GM19035 (cell line): ENCODE measurements around the gene GOLGA2.
"Not testable (repeated sequence)": the region's sequence is repeated elsewhere in the genome, so short reads cannot be mapped to it uniquely, and the experiment has no call there.

Experiments used
- ATAC-seq: cut with Tn5 transposase; IDR thresholded peaks from one replicate; pipeline ENCODE4 v1.9.1; 2021; ENCODE audit not compliant: unreplicated experiment

GOLGA2 gene

DNA sequence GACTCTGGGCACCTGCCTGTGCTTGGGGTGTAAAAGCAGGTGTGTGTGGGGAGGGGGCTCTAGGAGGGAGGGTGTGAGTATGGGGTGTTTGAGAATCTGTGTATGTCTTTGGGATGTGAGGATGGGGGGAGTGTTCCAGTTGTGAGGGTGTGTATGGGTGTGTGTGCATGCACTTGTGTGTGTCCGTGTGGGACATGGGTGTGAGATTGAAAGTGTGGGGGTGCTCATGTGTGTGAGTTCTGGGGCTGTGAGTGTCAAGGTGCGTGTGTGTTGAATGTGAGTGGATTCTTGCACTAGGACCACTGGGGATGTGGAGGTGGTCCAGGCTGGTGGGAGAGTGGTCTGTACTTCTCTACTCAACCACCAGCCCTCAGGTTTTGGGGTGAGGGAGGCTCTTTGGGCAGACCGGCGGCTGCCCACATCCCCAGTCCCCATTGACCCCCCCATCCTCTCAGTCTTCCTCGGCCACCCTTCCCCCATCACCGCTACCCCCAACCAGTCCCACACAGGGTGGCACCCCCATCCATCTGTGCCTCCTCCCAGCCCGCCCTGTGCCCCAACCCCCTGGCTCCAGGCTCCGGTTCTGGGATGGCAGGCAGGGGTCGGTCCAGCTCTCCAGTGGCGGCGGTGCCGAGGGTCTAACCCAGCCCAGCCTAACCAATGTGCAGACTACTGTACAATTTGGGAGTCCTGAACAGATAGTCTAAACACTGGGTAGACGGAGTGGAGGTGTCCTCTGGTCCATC, 31.5 kb downstream of the GOLGA2 start:
- no peak for ATAC-seq

DNA sequence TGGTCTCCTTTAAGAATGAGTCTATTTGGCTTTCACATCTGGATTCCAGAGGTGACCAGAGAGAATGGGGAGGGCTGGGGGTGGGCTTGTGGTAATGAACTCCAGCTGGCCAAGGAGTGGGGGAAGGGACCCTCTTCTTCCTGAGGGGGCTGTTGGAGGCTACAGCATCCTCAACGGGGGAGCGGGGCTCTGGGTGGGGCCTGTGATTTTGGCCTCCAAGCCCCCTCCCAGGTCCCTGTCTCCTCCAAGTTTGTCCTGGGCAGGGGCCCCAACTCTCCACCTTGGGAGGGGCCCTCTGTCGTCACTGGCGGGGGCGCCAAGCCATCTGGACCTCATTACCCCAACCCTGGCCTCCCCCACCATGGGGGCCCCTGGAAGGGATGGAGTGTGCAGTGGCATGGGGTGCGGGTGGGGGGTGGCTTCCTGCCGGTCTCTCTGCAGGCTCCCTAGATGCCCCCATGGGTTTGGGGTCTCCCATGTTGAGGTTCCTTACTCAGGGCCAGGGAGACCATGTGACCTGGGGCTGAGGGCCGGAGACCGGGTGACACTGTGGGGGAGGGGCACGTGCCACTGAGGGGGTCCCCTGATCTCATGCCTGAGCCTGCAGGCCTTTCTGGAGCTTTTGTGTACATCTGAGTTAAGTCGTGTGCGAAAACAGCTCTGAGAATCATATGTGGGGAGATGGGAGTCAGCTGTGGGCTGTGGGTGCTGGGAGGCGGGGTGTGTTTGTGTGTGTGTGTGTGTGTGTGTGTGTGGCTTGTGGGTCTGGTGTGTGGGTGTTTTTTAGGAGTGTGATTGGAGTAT, 32.4 kb downstream of the GOLGA2 start:
- ATAC-seq, result no peak

DNA sequence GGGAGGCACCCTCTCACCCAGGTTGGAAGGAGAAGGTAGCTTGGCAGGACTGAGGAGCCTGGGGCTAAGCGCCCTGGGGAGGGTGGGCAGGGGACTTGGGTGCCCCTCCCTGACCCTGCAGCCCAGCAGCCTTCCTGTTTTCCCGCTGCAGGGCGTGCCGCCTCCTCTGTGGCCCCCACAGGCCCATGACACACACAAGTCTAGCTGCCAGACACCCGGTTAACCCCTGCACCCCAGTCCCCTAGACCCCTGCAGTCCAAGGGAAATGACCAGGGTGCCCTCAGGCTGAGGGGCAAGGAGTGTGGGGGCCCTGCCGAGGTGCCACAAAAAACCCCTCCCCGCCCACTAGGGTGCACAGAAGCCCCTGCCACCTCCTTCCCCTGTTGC, 33.0 kb downstream of the GOLGA2 start:
- no peak for ATAC-seq

DNA sequence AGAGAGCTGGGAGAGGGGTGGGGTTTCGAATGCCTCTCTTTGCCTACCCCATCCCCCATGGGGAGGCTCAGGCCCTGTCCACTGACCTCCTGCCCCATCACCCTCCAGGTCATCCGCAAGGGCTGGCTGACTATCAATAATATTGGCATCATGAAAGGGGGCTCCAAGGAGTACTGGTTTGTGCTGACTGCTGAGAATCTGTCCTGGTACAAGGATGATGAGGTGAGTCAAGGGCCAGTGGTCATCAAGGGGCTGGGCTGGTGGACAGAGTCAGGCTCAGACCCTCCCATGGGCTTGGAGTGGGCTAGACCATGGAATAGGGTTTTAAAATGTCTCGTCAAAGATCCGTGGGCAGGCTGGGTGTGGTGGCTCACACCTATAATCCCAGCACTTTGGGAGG, 33.7 kb downstream of the GOLGA2 start:
- ATAC-seq, result no peak

DNA sequence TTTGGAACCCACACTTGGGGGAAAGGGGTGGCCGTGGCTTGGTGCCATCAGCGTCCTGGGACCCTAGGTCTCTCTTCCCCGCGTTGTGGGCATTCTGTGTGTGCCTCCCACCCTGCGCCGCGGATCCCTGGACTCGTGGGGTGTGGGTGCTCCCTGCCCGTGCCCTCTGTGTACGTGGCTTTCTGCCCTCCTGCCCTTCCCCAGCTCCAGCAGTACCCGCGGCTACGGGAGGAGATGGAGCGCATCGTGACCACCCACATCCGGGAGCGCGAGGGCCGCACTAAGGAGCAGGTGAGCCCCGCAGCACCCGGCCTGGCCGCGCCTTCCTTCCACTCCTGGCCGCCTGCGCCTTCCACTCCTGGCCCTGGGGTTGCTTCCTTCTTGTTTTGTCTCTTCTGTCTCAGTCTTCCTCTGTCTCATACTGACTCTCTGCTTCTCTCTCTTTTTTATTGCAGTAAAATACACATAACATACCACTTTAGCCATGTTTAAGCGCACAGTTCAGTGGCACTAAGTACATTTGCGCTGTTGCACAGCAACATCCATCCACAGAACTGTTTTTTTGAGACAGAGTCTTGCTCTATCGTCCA, 41.9 kb downstream of the GOLGA2 start:
- ATAC-seq, result no peak

DNA sequence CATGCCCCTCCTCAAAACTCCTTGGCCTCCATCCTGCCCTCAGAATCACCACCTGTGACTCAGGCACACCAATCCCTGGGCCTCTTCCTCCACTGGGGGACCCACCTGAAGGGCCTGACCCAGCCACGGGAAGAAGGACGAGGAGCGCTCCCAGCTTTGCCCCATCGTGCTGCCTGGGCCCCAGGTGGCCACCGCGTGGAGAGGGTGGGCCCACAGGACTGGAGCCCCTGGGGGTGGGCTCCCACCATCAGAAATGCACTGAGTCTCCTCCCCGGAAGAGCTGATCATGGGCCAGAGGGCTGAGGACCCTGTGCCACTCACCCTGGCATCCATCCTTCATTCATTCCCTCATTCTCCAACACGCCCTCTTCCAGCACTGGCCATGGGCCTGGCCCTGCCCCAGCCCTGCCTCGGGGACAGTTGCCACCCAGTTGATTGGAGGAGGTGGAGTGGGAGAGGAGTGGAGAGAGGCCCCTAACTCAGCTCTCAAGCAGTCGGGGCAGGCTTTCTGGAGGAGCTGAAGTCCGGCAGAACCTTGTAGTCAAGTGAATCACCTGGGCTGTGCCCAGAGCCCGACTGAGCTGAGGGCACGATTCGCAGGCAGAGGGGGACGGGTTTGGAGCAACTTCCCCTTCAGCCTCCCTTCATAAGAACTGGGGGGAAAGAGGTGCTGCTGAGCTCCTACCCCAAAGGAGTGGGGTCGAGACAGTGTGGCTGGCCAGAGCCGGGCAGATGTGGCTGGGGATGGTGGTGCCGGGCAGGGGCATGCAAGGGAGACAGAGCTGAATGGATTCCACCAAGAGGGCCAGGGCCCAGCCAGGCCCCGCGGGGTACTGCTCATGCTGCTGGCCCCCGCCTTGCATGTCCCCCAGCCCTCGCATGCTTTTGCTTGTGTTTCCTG, 43.0 kb downstream of the GOLGA2 start:
- no peak for ATAC-seq

DNA sequence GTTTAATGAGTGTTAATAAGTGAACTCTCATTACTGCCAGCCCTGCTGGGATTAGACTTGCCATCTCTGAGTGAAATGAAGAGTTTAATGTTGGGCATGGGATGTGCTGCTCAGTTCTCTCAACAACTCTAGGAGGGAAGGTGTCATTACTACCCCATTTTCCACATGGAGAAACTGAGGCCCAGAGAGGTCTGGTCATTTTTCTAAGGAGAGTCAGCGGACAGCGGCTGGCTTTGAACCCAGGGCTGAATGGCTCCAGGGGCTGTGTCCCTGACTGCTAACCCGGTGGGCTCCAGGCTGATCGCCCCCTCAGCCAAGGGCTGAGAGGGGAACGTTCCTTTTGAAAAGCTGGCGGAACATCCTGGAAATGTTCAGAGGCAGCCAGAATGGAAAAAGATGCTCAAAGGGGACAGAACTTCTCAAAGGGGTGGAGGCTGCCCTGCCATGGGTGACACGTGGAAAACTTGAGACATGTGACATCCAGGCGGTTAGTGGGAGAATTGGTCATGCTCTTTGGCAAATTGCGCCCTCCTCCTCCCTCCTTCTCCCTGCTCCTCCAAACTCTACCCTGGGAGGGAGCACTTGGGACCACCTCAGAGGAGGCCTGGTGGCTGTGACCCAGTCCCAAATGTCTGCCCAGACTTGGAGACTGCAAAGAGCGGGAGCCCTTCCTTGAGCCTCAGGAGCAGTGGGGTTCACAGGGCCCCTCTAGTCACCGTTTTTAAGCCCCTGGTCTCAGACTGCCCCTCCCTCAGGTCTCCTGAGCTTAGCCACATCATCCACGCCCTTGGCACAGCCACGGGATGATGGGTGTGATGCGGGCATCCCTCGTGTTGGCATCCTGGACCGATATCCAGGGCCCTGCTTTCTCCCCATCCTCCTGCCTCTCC, 43.9 kb downstream of the GOLGA2 start:
- ATAC-seq, result no peak

DNA sequence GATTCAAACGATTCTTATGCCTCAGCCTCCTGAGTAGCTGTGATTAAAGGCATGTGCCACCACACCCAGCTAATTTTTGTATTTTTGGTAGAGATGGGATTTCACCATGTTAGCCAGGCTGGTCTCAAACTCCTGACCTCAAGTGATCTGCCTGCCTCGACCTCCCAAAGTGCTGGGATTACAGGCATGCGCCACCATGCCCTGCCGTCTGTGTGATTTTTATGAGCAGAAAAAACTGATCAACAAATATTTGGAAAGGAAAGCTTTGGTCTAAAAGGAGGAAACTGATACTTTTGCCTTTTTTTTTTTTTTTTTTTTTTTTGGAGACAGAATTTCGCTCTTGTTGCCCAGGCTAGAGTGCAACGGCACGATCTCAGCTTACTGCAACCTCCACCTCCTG, 44.9 kb downstream of the GOLGA2 start:
- ATAC-seq, result not testable (repeated sequence)

DNA sequence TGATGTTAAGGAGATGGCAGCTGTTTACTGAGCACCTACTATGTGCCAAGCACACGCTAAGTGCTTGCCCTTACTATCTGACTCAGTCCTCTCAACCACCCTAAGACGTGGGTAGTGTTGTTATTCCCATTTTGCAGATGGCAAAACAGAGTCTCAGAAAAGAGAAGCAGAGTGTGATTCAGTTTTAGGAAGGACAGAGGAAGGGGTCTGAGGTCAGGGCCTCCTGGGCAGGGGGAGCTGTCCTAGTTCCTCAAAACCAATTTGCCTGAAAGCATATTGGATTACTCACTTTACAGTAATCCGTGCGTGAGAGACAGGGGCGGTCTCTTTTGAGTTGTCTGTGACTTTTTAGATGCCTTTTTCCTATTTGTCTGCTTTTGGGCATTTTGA, 49.4 kb downstream of the GOLGA2 start:
- no peak for ATAC-seq

DNA sequence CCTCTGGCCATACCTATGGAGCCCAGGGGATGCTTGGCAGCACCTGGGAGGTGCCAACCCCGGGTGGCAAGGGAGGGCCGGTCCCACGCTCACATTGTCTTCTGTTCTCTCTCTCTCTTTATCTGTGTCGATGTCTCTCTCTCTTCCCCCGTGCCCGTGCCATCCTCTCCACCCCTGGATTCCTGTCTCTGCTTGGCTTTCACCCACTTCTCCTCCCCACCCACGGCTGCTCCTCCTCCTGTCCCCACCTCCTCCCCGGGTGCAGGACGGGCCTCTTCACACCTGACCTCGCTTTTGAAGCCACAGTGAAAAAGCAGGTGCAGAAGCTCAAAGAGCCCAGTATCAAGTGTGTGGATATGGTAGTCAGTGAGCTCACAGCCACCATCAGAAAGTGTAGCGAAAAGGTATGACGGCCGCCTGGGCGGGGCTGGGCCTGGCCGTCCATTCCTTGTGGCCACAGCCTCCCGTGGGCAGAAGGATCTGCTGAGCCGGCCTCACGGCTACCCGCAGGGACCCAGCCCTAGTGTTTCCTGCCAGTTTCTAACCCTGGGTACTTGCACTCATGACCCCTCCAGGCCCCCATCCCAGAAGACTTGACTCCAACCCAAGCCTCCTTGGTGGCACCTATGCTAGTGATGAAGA, 49.9 kb downstream of the GOLGA2 start:
- no peak for ATAC-seq

DNA sequence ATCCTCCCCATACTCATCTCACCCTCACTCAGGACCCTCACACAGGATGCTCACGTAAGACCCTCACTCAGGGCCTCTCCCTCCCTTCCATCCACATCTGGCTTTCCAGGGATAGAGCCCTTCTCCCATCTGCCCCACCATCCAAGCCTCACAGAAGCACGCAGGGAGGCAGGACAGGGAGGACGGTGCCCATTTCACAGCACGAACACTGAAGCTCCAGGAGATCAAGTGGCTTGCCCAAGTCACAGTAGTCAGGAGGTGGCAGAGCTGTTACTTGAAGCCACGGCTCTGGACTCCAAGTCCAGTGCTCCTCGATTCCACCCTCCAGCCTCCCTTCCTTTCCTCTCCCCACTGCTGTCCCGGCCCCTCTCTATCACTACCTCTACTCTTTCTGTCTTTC, 50.9 kb downstream of the GOLGA2 start:
- ATAC-seq, result no peak

DNA sequence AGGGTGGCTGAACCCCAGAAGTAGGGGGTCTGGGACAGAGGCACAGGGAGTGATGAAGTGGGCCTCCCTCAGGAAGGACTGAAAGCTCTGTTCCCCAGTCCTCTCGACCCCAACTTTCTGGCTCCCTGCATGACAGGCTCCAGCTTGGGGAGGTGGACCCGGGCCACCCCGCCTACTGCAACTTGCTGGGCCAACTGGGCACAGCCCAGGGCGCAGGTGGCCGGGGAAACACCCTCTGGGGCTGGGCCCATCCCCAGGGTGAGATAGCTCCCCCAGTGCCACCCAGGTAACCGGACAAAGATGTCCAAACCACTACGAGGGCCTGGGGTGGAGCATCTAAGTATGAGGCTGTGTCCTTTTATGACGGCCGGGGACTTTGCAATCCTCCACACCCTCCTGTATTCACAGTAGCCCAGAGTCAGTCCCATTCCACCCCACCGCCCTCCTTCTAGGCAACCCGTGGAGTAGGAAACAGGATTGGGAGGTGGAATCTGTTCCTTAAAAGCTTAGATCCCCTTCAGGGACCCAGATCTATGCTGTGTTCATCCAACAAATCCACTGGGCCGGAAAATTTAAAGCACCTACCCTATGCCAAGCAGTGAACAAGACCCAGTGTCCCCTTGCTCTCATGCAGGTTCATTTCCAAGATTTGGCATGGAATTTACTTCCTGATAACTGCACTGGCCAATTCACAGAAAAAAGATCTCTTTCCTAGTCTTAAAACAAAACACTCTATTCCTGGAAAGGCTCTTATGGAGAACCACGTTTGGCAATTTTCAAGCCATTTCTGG, 52.7 kb downstream of the GOLGA2 start:
- no peak for ATAC-seq

DNA sequence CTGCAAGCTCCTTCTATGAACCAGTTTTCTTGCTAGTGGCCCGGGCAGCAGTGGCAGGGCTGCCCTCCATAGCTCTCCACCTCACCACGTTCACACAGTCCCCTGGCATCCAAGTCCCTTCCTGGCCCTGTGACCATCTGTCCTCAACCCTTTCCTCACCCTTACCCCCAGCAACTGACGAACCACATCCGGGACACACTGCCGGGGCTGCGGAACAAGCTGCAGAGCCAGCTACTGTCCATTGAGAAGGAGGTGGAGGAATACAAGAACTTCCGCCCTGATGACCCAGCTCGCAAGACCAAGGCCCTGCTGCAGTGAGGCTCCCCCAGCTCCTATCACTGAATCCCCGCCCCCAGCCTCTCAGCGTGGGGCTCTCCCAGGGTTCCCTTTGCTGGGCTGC, 53.8 kb downstream of the GOLGA2 start:
- no peak for ATAC-seq

DNA sequence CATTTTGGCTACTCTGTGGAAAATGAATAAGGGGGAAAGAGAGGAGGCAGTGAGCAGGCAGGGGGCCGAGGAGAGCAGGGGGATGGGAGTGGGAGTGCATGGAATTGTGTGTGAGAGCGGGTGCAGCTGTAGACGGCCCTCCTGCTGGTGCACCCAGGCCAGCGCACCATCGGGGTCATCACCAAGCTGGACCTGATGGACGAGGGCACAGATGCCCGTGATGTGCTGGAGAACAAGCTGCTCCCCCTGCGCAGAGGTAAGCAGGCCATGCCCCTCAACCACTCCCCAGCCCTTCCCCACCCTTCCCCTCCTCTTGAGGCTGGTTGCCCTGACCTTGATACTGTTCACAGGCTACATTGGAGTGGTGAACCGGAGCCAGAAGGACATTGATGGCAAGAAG, 56.0 kb downstream of the GOLGA2 start:
- ATAC-seq, result no peak

DNA sequence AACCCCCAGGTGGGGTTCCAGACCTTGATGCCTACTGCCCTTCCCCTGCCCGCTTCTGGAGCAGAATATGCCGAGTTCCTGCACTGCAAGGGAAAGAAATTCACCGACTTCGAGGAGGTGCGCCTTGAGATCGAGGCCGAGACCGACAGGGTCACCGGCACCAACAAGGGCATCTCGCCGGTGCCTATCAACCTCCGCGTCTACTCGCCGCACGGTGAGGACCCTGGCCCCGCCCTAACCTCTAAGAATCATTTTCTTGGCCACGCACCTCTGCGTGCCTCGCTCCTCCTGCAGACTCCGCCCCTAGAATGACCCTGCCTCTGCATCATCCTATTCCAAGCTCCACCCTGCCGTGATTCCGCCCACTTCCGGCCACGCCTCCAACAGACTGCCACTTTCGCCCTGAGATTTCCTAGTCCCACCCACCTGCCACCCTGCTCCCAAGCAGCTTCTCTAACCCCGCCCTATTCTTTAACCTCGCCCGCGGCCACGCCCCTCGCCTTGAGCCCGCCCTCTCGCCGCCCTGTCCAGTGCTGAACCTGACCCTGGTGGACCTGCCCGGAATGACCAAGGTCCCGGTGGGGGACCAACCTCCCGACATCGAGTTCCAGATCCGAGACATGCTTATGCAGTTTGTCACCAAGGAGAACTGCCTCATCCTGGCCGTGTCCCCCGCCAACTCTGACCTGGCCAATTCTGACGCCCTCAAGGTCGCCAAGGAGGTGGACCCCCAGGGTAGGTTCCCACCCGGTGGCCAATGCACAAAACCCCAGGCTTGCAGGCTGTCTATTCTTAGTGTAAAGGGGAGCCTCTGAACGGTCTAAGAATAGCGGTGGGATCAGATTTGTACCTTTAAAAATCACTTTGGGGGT, 57.1 kb downstream of the GOLGA2 start:
- peak; percentile 96 for ATAC-seq

DNA sequence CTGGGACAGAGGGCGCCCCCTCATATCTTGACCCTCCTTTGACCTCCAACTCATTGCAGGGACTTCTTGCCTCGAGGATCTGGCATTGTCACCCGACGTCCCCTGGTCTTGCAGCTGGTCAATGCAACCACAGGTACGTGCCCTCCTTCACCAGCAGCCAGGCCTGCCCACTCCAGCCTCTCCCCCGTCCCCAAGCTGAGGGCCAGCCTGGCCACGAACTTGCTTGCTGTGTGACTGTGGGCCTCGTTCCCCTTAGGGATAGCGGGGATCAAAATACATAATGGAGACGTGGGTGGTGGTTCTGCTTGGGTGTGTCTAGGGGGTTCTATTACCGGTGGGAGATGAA, 57.7 kb downstream of the GOLGA2 start:
- ATAC-seq, result no peak

DNA sequence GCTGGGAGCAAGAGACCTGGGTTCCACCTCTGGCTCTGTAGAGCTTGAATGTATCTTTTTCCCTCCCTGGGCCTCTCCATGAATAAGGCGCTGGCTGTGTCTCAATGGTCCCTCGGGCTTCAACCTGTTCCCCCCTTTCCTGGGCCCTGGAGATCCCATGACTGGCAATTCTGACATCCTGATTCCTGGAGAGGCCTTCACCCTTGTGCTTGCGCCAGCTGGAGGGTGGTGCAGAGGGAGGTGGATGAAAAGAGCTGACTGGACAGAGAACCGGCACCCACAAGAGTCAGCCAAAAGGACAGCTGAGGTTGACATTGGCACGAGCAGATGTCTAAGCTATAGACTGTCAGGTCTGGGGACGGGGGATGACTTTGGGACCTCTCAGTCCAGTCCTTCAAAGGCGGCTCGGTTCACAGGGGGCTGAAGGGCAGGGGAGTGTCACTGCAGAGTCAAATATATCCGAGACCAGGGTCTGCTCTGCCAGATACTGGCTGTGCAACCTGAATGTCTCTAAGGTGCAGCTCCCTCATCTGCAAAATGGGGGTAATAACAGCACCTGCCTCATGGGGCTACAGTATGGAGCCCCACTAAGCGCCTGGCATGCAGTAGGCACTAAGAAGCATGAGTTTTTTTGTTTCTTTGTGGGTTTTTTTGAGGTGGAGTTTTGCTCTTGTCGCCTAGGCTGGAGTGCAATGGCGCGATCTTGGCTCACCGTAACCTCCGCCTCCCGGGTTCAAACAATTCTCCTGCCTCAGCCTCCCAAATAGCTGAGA, 58.8 kb downstream of the GOLGA2 start:
- no peak for ATAC-seq
